CD8-positive, alpha-beta memory T cell (primary cell): Measurements from ENCODE around the gene IL17D. TPM values are rescaled to one million over a fixed set of nuclear protein-coding genes. Genes with fewer than 3 reads are reported as not detected.
A peak's percentile ranks its signal among the peaks of the same experiment; 100 is the strongest.
"Not testable (repeated sequence)": the region's sequence is repeated elsewhere in the genome, so short reads cannot be mapped to it uniquely, and the experiment has no call there.

Experiments
- CTCF ChIA-PET: fragments of 350-600 bp; sonication (Branson Sonifier 250); formaldehyde crosslinking; loops from one replicate; lab custom pipeline; 2021; ENCODE audit warnings: antibody characterized with exemption; lab: Charles Lee
- POLR2A ChIA-PET: fragments of 350-600 bp; sonication (Branson Sonifier 250); formaldehyde crosslinking; loops from one replicate; lab custom pipeline; 2021; ENCODE audit warnings: antibody characterized with exemption; lab: Charles Lee
- DNase-seq, 5 donors: peaks; one replicate each; pipeline versions ENCODE4 v3.0.0 to v3.0.0-alpha.2; 2020 to 2022; ENCODE audit warnings: mixed read lengths in 1 of 5
- H3K27ac ChIP-seq: one replicate; pipeline ENCODE4 v1.7.0; 2013; ENCODE audit warnings: low read depth, mild to moderate bottlenecking, low read length, moderate library complexity
- H3K27me3 ChIP-seq: 2 replicates; pipeline ENCODE4 v1.7.0; 2013; ENCODE audit warnings: low read length, mild to moderate bottlenecking; ENCODE audit not compliant: insufficient read depth, poor library complexity, severe bottlenecking
- H3K36me3 ChIP-seq: 2 replicates; pipeline ENCODE4 v1.7.0; 2013; ENCODE audit warnings: mild to moderate bottlenecking, low read length, moderate library complexity; ENCODE audit not compliant: insufficient read depth
- H3K4me1 ChIP-seq: 2 replicates; pipeline ENCODE4 v1.7.0; 2013; ENCODE audit warnings: mild to moderate bottlenecking, low read length, moderate library complexity; ENCODE audit not compliant: insufficient read depth
- H3K4me3 ChIP-seq: 2 replicates; pipeline ENCODE4 v1.7.0; 2013; ENCODE audit warnings: mild to moderate bottlenecking, low read length
- H3K9me3 ChIP-seq: 2 replicates; pipeline ENCODE4 v1.7.0; 2013; ENCODE audit warnings: mild to moderate bottlenecking, low read length
- H3K27ac Mint-ChIP-seq, 8 donors: one replicate each; pipeline ENCODE4 v1.8.0; 2020 to 2021; ENCODE audit warnings: mixed read lengths in 8 of 8, mild to moderate bottlenecking in 6 of 8, inconsistent platforms in 3 of 8, moderate library complexity in 3 of 8
- H3K27me3 Mint-ChIP-seq, 2 donors: one replicate each; pipeline ENCODE4 v1.8.0; 2020 to 2021; ENCODE audit warnings: mixed read lengths in 2 of 2, mild to moderate bottlenecking in 1 of 2, moderate library complexity in 1 of 2
- H3K36me3 Mint-ChIP-seq, 3 donors: one replicate each; pipeline ENCODE4 v1.8.0; 2020 to 2021; ENCODE audit warnings: mixed read lengths in 3 of 3, inconsistent platforms in 1 of 3, mild to moderate bottlenecking in 1 of 3
- H3K4me1 Mint-ChIP-seq, 3 donors: one replicate each; pipeline ENCODE4 v1.8.0; 2020 to 2021; ENCODE audit warnings: mixed read lengths in 3 of 3, inconsistent platforms in 1 of 3, mild to moderate bottlenecking in 1 of 3
- H3K4me3 Mint-ChIP-seq, 7 donors: one replicate each; pipeline ENCODE4 v1.8.0; 2020 to 2021; ENCODE audit warnings: mixed read lengths in 7 of 7, mild to moderate bottlenecking in 6 of 7, moderate library complexity in 4 of 7, inconsistent platforms in 2 of 7
- H3K9me3 Mint-ChIP-seq, 5 donors: one replicate each; pipeline ENCODE4 v1.8.0; 2020 to 2022; ENCODE audit warnings: mixed read lengths in 5 of 5, mild to moderate bottlenecking in 3 of 5, moderate library complexity in 2 of 5, inconsistent platforms in 1 of 5
- polyA plus RNA-seq: library from polyadenylated mRNA; unstranded; fragments of 300-500 nt; fragmentation: Illumina TruSeq; gene quantifications from one replicate; pipeline ENCODE4 v1.2.3, GENCODE V29; 2021
- total RNA-seq, 2 experiments: library from RNA; stranded (reverse); gene quantifications; one replicate each; pipeline ENCODE4 v1.2.3, GENCODE V29; 2021

IL17D gene
- total and polyA plus RNA-seq, 3 experiments from 2014 or later, result 0.28 to 0.98 (median 0.84) TPM

- CTCF ChIA-PET, POLR2A ChIA-PET, H3K27ac ChIP-seq, H3K4me1 Mint-ChIP-seq, H3K9me3 ChIP-seq, H3K4me3 Mint-ChIP-seq, DNase-seq, H3K27ac Mint-ChIP-seq, H3K36me3 ChIP-seq, H3K27me3 ChIP-seq, H3K4me3 ChIP-seq, H3K4me1 ChIP-seq, H3K27me3 Mint-ChIP-seq: not testable (repeated sequence)
- Mint-ChIP-seq H3K9me3 (peaks cover 14 to 29% (median 18%) of the 10 kb centered on the region in 5 donors), H3K36me3 (peaks cover 4 to 36% (median 6%) of the 10 kb centered on the region in 3 donors)
Measured at GRCh38 chr13:20743830-20744404, 40.4 kb downstream of the IL17D start.

DNA sequence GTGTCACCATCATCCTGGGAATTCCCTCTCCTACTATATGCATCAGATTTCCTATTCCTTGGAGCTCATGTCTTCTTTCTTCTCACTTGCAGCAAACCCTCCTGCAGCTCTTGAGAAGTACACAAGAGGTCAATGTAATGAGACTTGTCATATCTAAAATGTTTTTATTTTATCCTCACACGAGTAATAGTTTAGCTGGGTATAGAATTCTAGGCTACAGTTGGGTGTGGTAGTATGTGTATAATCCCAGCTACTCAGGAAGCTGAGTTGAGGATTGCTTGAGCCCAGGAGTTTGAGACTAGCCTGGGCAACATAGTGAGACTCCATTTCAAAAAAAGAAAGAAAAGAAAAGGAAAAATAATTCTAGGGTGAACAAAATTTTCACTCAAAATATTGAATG is 45.9 kb downstream of the IL17D start:
- Histone ChIP-seq H3K36me3 (no peaks in the 10 kb centered on the region), H3K4me3 (no peak overlapping the region), H3K9me3 (no peaks in the 10 kb centered on the region), H3K4me1 (no peaks in the 10 kb centered on the region), H3K27ac (no peak overlapping the region), H3K27me3 (no peaks in the 10 kb centered on the region)
- CTCF ChIA-PET, result no interaction called here
- Mint-ChIP-seq H3K27ac (no peak overlapping the region), H3K36me3 (peaks cover 8 to 62% (median 19%) of the 10 kb centered on the region in 3 donors), H3K27me3 (peaks cover 0 to 2% of the 10 kb centered on the region in 2 donors), H3K4me1 (no peaks in the 10 kb centered on the region), H3K9me3 (peaks cover 45 to 77% (median 55%) of the 10 kb centered on the region in 5 donors), H3K4me3 (no peak overlapping the region)
- POLR2A ChIA-PET, result no interaction called here
- DNase-seq, result no peak

DNA sequence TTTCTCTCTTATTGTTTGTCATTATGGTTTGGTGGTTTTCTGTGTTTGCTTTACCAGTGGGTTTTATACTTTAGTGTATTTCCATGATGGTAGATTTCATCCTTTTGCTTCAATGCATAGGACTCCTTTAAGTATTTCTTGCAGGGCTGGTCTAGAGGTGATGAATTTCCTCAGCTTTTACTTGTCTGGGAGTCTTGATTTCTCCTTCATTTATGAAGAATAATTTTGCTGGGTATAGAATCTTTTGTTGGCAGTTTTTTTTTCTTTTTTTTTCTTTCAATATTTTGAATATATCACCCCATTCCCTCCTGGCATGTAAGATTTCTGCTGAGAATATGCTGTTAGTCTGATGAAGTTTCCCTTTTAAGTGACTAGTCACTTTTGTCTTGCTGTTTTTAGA is 50.5 kb downstream of the IL17D start:
- Mint-ChIP-seq H3K27ac (no peak overlapping the region), H3K27me3 (peaks cover 0 to 4% of the 10 kb centered on the region in 2 donors), H3K36me3 (peaks cover 17 to 77% (median 36%) of the 10 kb centered on the region in 3 donors), H3K9me3 (peaks cover 34 to 70% (median 52%) of the 10 kb centered on the region in 5 donors), H3K4me3 (no peak overlapping the region), H3K4me1 (no peaks in the 10 kb centered on the region)
- Histone ChIP-seq H3K27ac (no peak overlapping the region), H3K9me3 (no peaks in the 10 kb centered on the region), H3K4me1 (no peaks in the 10 kb centered on the region), H3K27me3 (no peaks in the 10 kb centered on the region), H3K36me3 (no peaks in the 10 kb centered on the region), H3K4me3 (no peak overlapping the region)
- CTCF ChIA-PET, result no interaction called here
- POLR2A ChIA-PET, result no interaction called here
- DNase-seq, result no peak

DNA sequence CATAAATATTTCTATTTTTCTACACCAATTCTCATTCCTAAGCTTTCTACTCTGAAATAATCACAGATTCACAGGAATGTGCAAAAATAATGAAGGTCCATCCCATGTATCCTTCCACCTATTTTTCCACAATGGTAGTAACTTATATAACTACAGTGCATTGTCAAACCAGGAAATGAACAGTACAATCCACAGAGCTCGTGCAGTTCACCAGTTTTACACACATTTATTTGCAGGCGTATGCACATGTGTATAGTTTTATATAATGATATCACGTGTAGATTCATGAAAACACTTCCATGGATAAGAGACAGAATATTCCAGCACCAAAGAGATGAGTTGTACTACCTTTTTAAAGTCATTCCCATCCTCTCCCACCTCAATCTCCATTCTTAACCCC is 57.4 kb downstream of the IL17D start:
- no peaks in the 10 kb centered on the region for H3K27me3 ChIP-seq
- Mint-ChIP-seq H3K27ac (no peak overlapping the region), H3K4me1 (no peaks in the 10 kb centered on the region), H3K27me3 (no peaks in the 10 kb centered on the region), H3K36me3 (peaks cover 7 to 36% (median 15%) of the 10 kb centered on the region in 3 donors), H3K9me3 (peaks cover 0 to 17% (median 6%) of the 10 kb centered on the region in 5 donors), H3K4me3 (no peak overlapping the region)
- ChIA-PET POLR2A (no interaction called here), CTCF (no interaction called here)
- no peaks in the 10 kb centered on the region for H3K36me3 ChIP-seq
- DNase-seq, result no peak
- no peaks in the 10 kb centered on the region for H3K4me1 ChIP-seq
- no peaks in the 10 kb centered on the region for H3K9me3 ChIP-seq
- no peak overlapping the region for H3K4me3 ChIP-seq
- H3K27ac ChIP-seq, result no peak overlapping the region

DNA sequence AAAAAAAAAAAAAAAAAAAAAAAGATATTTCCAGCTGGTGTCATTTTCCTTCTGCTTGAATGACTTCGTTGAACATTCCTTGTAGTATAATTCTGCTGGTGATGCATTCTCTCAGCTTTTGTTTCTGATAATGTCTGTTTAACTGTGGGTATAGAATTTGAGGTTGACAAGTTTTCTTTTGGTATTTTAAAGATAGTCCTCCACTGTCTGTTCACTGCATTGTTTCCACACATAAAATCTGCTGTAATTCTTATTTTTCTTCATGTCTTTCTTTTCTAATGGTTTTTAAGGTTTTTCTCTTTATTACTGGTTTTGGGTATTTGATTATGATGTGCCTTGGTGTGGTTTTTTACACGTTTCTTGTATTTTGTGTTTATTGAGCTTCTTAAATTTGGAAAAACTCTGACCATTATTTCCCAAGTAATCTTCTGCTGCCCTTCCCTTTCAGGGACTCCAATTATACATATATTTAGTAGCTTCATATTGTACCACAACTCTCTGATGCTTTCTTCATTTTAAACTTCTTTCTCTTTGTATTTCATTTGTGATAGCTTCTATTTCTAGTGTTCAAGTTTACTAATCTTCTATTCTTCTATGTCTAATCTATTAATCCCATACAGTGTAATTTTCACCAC is 63.9 kb downstream of the IL17D start:
- ChIA-PET CTCF (interaction anchor here (1.7 kb wide), 1 partner anchor 64 kb away, joined by 6 read pairs; the partner anchor contains the start of gene IL17D), POLR2A (no interaction called here)
- Mint-ChIP-seq H3K36me3 (peaks cover 14 to 35% (median 33%) of the 10 kb centered on the region in 3 donors), H3K9me3 (peaks cover 7 to 29% (median 21%) of the 10 kb centered on the region in 5 donors), H3K4me3 (no peak overlapping the region), H3K4me1 (peaks cover 6 to 22% (median 20%) of the 10 kb centered on the region in 3 donors), H3K27ac (no peak overlapping the region), H3K27me3 (no peaks in the 10 kb centered on the region)
- no peak overlapping the region for H3K4me3 ChIP-seq
- H3K9me3 ChIP-seq, result no peaks in the 10 kb centered on the region
- DNase-seq, result no peak
- H3K36me3 ChIP-seq, result no peaks in the 10 kb centered on the region
- no peak overlapping the region for H3K27ac ChIP-seq
- no peaks in the 10 kb centered on the region for H3K27me3 ChIP-seq
- H3K4me1 ChIP-seq, result peaks cover 7% of the 10 kb centered on the region

DNA sequence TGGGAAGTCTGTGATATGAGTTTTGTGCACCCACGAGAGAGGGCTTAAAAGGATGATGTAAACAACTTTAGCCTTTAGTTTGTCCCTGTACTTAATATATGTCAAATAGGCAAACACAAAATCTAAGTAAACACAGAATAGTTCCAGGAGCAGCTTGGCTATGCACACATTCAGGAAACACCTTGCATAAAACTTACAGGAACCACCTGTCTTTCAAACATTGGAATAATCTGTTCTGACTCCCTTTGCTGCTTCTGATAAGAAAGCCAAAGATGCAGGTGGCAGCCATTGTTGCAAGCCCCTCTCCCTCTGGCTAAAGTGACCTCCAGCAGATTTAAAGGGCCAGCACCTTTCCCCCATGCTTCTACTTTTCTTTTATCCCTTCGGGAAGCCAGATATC is 65.6 kb downstream of the IL17D start:
- H3K36me3 Mint-ChIP-seq, result peaks cover 14 to 43% (median 33%) of the 10 kb centered on the region in 3 donors

DNA sequence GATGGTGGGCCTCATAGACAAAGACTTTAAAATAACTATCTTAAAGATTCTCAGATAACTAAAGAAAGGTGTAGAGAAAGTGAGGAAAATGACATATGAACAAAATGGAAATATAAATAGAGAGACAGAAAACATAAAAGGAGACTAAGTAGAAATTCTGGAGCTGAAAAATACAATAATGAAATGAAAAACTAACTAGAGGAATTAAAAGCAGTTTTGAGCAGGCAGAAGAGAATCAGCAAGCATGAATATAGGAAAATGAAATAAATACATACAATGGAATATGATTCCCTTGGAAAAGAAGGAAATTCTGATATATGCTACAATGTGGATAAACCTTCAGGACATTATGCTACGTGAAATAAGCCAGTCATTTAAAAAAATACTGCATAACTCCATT is 66.3 kb downstream of the IL17D start:
- no peak overlapping the region for H3K27ac ChIP-seq
- Mint-ChIP-seq H3K27me3 (no peaks in the 10 kb centered on the region), H3K36me3 (peaks cover 14 to 43% (median 33%) of the 10 kb centered on the region in 3 donors), H3K27ac (peak overlapping the region in 4 of 8 donors; percentile 6 to 80 (median 39)), H3K4me3 (peak overlapping the region in 1 of 7 donors; percentile 34), H3K4me1 (peaks cover 20 to 40% (median 38%) of the 10 kb centered on the region in 3 donors), H3K9me3 (peaks cover 7 to 29% (median 21%) of the 10 kb centered on the region in 5 donors)
- POLR2A ChIA-PET, result no interaction called here
- DNase-seq, result no peak
- H3K4me3 ChIP-seq, result no peak overlapping the region
- no peaks in the 10 kb centered on the region for H3K9me3 ChIP-seq
- H3K36me3 ChIP-seq, result no peaks in the 10 kb centered on the region
- H3K4me1 ChIP-seq, result peaks cover 19% of the 10 kb centered on the region
- CTCF ChIA-PET, result no interaction called here
- no peaks in the 10 kb centered on the region for H3K27me3 ChIP-seq

More for the DNA sequence above, 65.6 kb downstream of the IL17D start:
- no peaks in the 10 kb centered on the region for H3K9me3 ChIP-seq
- H3K4me3 ChIP-seq, result no peak overlapping the region
- ChIA-PET CTCF (interaction anchor here (1.7 kb wide), 1 partner anchor 65 kb away, joined by 6 read pairs; the partner anchor contains the start of gene IL17D), POLR2A (no interaction called here)
- no peaks in the 10 kb centered on the region for H3K36me3 ChIP-seq
- H3K27me3 ChIP-seq, result no peaks in the 10 kb centered on the region
- no peak overlapping the region for H3K4me3 Mint-ChIP-seq
- H3K4me1 Mint-ChIP-seq, result peaks cover 18 to 36% (median 32%) of the 10 kb centered on the region in 3 donors
- H3K27ac Mint-ChIP-seq, result peak overlapping the region in 1 of 8 donors; percentile 80
- peaks cover 14% of the 10 kb centered on the region for H3K4me1 ChIP-seq
- no peak overlapping the region for H3K27ac ChIP-seq
- peaks cover 7 to 29% (median 21%) of the 10 kb centered on the region in 5 donors for H3K9me3 Mint-ChIP-seq
- no peaks in the 10 kb centered on the region for H3K27me3 Mint-ChIP-seq
- DNase-seq, result no peak
